Liver (tissue), 3 donors: ENCODE data around the gene COL12A1.

Source experiments
- RAD21 ChIP-seq, 2 donors: IDR thresholded peaks; 2 replicates each; pipeline ENCODE4 v1.6.1; 2016; ENCODE audit warnings: antibody characterized with exemption in 2 of 2, mild to moderate bottlenecking in 2 of 2
- TAF1 ChIP-seq: conservative IDR thresholded peaks from 2 replicates; pipeline ENCODE4 v1.6.1; 2016; ENCODE audit warnings: antibody characterized with exemption, mild to moderate bottlenecking
- TF ChIP-seq, protein P1 (sequence below): IDR thresholded peaks from 2 replicates; pipeline ENCODE4 v1.6.1; 2016; ENCODE audit warnings: antibody characterized with exemption, mild to moderate bottlenecking
- TF ChIP-seq, protein P2 (sequence below): fragments of 150-350 bp; IDR thresholded peaks from 2 replicates; pipeline ENCODE4 v1.5.1; 2017; ENCODE audit warnings: improper control_type of control experiment, low read depth, low read length; ENCODE audit not compliant: missing input control
- donor health status: healthy.
- donor health status: healthy.

DNA sequence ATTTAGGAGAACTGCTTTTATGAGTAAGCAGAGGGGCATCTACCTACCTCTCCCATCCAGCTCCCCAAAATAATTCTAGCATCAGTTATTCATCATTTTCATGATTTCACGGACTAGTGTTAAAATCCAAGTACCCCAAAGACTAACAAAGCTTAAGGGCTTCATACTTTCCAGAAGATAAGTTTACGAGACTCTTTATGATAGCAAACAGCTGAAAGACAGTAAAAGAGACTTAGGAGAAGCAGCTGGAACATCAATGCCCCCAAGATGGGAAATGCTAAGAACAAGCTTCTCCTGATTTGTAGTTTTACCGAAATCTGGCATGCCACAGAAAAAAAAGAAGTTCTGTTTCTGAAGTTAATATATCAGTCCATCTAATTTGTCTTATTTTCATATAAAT is 70.0 kb downstream of the COL12A1 start:
- TF ChIP-seq RAD21 (IDR thresholded peaks at IDR 0.05) (no peak), TAF1 (no peak)
- TF ChIP-seq, protein P1, sequence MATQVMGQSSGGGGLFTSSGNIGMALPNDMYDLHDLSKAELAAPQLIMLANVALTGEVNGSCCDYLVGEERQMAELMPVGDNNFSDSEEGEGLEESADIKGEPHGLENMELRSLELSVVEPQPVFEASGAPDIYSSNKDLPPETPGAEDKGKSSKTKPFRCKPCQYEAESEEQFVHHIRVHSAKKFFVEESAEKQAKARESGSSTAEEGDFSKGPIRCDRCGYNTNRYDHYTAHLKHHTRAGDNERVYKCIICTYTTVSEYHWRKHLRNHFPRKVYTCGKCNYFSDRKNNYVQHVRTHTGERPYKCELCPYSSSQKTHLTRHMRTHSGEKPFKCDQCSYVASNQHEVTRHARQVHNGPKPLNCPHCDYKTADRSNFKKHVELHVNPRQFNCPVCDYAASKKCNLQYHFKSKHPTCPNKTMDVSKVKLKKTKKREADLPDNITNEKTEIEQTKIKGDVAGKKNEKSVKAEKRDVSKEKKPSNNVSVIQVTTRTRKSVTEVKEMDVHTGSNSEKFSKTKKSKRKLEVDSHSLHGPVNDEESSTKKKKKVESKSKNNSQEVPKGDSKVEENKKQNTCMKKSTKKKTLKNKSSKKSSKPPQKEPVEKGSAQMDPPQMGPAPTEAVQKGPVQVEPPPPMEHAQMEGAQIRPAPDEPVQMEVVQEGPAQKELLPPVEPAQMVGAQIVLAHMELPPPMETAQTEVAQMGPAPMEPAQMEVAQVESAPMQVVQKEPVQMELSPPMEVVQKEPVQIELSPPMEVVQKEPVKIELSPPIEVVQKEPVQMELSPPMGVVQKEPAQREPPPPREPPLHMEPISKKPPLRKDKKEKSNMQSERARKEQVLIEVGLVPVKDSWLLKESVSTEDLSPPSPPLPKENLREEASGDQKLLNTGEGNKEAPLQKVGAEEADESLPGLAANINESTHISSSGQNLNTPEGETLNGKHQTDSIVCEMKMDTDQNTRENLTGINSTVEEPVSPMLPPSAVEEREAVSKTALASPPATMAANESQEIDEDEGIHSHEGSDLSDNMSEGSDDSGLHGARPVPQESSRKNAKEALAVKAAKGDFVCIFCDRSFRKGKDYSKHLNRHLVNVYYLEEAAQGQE, result no peak
- TF ChIP-seq, protein P2, sequence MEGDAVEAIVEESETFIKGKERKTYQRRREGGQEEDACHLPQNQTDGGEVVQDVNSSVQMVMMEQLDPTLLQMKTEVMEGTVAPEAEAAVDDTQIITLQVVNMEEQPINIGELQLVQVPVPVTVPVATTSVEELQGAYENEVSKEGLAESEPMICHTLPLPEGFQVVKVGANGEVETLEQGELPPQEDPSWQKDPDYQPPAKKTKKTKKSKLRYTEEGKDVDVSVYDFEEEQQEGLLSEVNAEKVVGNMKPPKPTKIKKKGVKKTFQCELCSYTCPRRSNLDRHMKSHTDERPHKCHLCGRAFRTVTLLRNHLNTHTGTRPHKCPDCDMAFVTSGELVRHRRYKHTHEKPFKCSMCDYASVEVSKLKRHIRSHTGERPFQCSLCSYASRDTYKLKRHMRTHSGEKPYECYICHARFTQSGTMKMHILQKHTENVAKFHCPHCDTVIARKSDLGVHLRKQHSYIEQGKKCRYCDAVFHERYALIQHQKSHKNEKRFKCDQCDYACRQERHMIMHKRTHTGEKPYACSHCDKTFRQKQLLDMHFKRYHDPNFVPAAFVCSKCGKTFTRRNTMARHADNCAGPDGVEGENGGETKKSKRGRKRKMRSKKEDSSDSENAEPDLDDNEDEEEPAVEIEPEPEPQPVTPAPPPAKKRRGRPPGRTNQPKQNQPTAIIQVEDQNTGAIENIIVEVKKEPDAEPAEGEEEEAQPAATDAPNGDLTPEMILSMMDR, result no peak
